Omental fat pad (tissue), 4 donors: ENCODE results near the gene SHANK2. TPM values are rescaled to one million over a fixed set of nuclear protein-coding genes. Genes with fewer than 3 reads are reported as not detected.

Experiments used
- ATAC-seq: fragments of 150-250 bp; one replicate; pipeline ENCODE4 v1.9.1; 2016; ENCODE audit warnings: mild to moderate bottlenecking, moderate library complexity; ENCODE audit not compliant: low FRiP score
- DNase-seq: peaks from one replicate; pipeline ENCODE4 v3.0.0-alpha.2; 2019; ENCODE audit warnings: low spot score
- total RNA-seq, 4 donors: library from RNA; depleted of rRNA; stranded (reverse); fragments of >200 nt; gene quantifications; one replicate each; pipeline ENCODE4 v1.1.0, GENCODE V29; 2016
- TF ChIP-seq, protein P1 (sequence below), 3 donors: fragments of 450-650 bp; IDR thresholded peaks; one replicate each; pipeline ENCODE4 v1.5.1; 2016 to 2017; ENCODE audit warnings: antibody characterized with exemption in 3 of 3, mild to moderate bottlenecking in 3 of 3, moderate library complexity in 2 of 3

Gene SHANK2
- total RNA-seq, 4 donors from 2014 or later = 0.82 to 9.6 (median 5.6) TPM

DNA sequence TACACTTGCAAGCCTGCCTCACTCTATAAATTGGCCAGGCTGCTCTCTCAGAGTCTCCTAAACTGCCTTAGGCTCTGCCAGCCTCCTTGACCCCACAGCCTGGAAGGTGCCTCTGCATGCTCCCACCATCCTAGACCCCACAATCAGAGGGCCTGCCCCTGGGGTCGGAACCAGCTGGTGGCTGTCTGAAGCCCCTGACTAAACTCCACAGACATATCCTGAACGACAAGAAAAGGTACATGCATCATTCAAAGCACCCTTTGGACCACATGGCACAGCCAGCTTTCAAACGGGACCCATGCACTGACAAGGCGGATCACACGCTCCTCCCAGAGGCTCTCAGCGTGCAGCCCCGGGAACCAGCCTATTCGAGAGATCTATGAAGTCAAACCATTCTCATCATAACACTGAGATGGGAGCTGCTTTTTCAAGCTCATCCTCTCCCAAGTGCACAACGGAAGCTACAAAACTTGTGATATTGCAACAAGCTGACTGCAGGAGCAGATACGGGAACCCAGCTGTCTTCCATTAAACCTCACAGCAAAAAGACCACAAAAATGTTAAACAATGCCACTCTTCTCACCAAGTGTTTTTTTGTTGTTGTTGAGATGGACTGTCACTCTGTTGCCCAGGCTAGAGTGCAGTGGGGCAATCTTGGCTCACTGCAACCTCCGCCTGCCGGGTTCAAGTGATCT, 8.1 kb downstream of the SHANK2 start:
- ATAC-seq (no peak), DNase-seq (no peak)
- TF ChIP-seq, protein P1, sequence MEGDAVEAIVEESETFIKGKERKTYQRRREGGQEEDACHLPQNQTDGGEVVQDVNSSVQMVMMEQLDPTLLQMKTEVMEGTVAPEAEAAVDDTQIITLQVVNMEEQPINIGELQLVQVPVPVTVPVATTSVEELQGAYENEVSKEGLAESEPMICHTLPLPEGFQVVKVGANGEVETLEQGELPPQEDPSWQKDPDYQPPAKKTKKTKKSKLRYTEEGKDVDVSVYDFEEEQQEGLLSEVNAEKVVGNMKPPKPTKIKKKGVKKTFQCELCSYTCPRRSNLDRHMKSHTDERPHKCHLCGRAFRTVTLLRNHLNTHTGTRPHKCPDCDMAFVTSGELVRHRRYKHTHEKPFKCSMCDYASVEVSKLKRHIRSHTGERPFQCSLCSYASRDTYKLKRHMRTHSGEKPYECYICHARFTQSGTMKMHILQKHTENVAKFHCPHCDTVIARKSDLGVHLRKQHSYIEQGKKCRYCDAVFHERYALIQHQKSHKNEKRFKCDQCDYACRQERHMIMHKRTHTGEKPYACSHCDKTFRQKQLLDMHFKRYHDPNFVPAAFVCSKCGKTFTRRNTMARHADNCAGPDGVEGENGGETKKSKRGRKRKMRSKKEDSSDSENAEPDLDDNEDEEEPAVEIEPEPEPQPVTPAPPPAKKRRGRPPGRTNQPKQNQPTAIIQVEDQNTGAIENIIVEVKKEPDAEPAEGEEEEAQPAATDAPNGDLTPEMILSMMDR (IDR thresholded peaks at IDR 0.05) = no peak

DNA sequence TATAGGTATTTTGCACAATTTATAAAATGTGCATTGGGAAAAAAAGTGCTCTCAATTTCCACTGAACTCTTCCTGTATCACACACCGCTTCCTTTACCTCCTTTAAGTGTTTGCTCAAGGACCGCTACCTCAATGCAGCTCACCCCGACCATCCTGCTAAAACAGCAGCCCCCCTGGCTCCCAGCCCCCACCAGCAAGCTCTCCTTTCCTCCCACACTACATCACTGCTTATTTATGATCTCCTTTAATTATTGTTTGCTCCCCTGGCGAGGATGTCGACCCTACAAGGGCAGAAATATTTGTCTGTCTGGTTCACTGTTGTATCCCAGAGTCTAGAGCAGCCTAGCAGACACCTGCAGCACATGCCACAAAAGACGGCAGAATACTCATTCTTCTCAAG, 10.0 kb downstream of the SHANK2 start:
- ATAC-seq (no peak), DNase-seq (no peak)
- TF ChIP-seq, protein P1 (IDR thresholded peaks at IDR 0.05) = no peak

DNA sequence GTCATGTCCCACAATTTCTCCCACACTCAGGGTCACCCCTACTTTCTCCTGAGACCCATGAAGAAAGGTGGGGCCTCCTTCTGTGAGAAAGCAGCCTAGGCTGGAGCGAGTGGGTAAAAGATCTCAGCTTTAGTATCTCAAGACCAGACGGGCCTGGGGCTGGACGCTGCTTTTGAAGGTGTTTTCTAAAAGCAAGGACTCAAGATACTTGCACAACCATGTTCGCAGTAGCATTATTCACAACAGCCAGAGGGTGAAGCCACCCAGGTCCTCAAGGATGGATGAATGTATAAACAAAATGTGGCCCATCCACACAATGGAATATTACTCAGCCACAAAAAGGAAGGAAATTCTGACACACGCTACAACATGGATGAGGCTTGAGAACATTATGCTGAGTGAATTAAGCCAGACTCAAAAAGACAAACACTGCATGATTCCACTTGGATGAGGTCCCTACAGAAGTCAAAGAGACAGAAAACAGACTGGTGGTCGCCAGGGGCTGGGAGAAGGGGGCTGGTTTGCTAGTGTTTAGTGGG, 10.6 kb downstream of the SHANK2 start:
- TF ChIP-seq, protein P1 (IDR thresholded peaks at IDR 0.05) = no peak
- ATAC-seq (no peak), DNase-seq (no peak)

- DNase-seq (no peak), ATAC-seq (no peak)
- TF ChIP-seq, protein P1 (IDR thresholded peaks at IDR 0.05) = no peak
These were observed 11.3 kb downstream of the SHANK2 start for GRCh38 chr11:71240865-71241691.

DNA sequence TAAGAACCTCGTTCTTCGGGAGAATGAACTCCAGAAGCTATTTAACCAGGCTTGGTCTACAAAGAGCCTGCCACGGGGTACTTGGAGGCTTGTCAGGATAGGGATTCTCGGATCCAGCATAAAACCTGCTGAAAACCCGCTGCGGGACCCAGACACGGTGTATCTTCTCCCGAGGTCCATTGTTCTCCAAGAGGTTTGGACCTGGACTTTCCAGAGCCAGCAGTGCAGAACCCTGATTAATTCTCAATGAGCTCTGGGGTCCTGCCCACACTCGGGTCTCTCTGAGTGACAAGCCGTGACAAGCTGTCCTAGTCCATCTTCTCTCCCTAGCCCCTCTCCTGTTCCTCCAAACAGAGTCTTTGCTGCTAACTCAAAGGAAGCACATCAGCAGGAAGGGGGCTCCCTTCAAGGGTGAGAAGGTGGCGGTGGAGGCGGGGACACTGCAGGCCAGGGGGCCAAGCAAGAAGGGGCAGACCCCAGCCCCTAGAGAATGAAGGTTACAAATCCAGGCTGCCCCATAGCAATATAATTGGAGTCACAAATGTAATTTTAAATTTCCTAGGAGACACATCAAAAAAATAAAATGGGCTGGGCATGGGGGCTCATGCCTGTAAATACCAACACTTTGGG, 12.2 kb downstream of the SHANK2 start:
- TF ChIP-seq, protein P1 (IDR thresholded peaks at IDR 0.05) = no peak
- ATAC-seq = no peak
- no peak for DNase-seq

- TF ChIP-seq, protein P1 (IDR thresholded peaks at IDR 0.05) = no peak
- DNase-seq (no peak), ATAC-seq (no peak)
These were observed 12.8 kb downstream of the SHANK2 start for GRCh38 chr11:71239581-71239980.
